H1 (cell line): Measurements from ENCODE around the gene MYO18A. TPM values are rescaled to one million over a fixed set of nuclear protein-coding genes. Genes with fewer than 3 reads are reported as not detected.

Source experiments
- CEBPB ChIP-seq: IDR thresholded peaks from 2 replicates; pipeline ENCODE4 v1.6.1; 2012; ENCODE audit warnings: low read depth, low read length
- CHD2 ChIP-seq: IDR thresholded peaks from 2 replicates; pipeline ENCODE4 v1.6.1; 2012; ENCODE audit warnings: low read length, improper control_type of control experiment
- CHD7 ChIP-seq: fragments of 300-600 bp; sonication (generic); IDR thresholded peaks from 2 replicates; pipeline ENCODE4 v1.7.1; 2012; ENCODE audit warnings: low read length, moderate library complexity, mild to moderate bottlenecking, inconsistent platforms; ENCODE audit not compliant: insufficient replicate concordance
- EZH2 ChIP-seq: fragments of 200-600 bp; sonication (generic); IDR thresholded peaks from 2 replicates; pipeline ENCODE4 v1.7.1; 2012; ENCODE audit warnings: low read depth, mild to moderate bottlenecking, moderate library complexity, low read length, inconsistent platforms; ENCODE audit not compliant: severe bottlenecking
- MAX ChIP-seq: IDR thresholded peaks from 2 replicates; pipeline ENCODE4 v1.6.1; 2012; ENCODE audit warnings: inconsistent platforms
- NANOG ChIP-seq: IDR thresholded peaks from 2 replicates; pipeline ENCODE4 v1.6.1; 2011; ENCODE audit warnings: low read length, low read depth, mild to moderate bottlenecking, inconsistent platforms; ENCODE audit not compliant: insufficient read depth, poor library complexity, severe bottlenecking
- POLR2AphosphoS5 ChIP-seq: IDR thresholded peaks from 2 replicates; pipeline ENCODE4 v1.6.1; 2011; ENCODE audit warnings: low read depth, low read length
- TAF7 ChIP-seq: optimal IDR thresholded peaks from 2 replicates; pipeline ENCODE3; 2011; ENCODE audit warnings: low read depth, mild to moderate bottlenecking, inconsistent platforms, low read length, moderate library complexity, borderline replicate concordance
- polyA plus RNA-seq, 7 experiments: library from polyadenylated mRNA; depleted of rRNA in 3 of 7; stranded (reverse) in 5 of 7; unstranded in 2 of 7; fragments of >200 nt in 5 of 7; fragments of 200-250 nt in 2 of 7; gene quantifications; 1 replicate in 5 of 7; 2 replicates in 1 of 7; 4 replicates in 1 of 7; pipeline versions ENCODE4 v1.2.1 to v1.2.3, GENCODE V29; 2011 to 2013; ENCODE audit warnings: missing spikeins in 2 of 7, mixed read lengths in 2 of 7
- total RNA-seq: library from RNA; stranded (reverse); fragmentation: NEBNext Ultra II Directional; extraction: Animal tissue kit (Norgen Biotek cat#: 25700); gene quantifications from 2 replicates; pipeline ENCODE4 v1.2.1, GENCODE V29; 2021

MYO18A gene
- total and polyA plus RNA-seq, 2 of the 8 experiments (the other 6 are each of a cell fraction or from before 2014, with no cell fraction given): 7.6 to 43.8 TPM

GRCh38 chr17:29180034-29180787 lies at the start of gene MYO18A (continued):
- TF ChIP-seq CHD7 (no peak), NANOG (no peak), CHD2 (no peak), EZH2 (no peak), POLR2AphosphoS5 (no peak), CEBPB (no peak), TAF7 (peak; percentile 37), MAX (peak; percentile 56; the same call in 1 of the 2 replicates)
